Measurements from ENCODE around the gene CLTC. TPM values are rescaled to one million over a fixed set of nuclear protein-coding genes. Genes with fewer than 3 reads are reported as not detected.
A peak's percentile ranks its signal among the peaks of the same experiment; 100 is the strongest.

The CLTC gene
- total and polyA plus RNA-seq, 2 experiments from 2014 or later = 107 to 344 TPM

GRCh38 chr17:59638553-59638952 lies 18.9 kb downstream of the CLTC start:
- H3K9me2 ChIP-seq (ENCODE audit: insufficient read depth) = no peaks in the 10 kb centered on the region
- peaks cover 18% of the 10 kb centered on the region; the same call in 2 of the 3 replicates for H3K4me1 Mint-ChIP-seq
- H3K27ac Mint-ChIP-seq = no peak overlapping the region
- peak; percentile 50; the same call in 2 of the 3 replicates for ATAC-seq
- H3K36me3 Mint-ChIP-seq (ENCODE audit: low read depth) = no peaks in the 10 kb centered on the region
- peaks cover 42% of the 10 kb centered on the region for H4K20me1 ChIP-seq (replicated peaks; ENCODE audit: insufficient read depth)
- H3K4me3 Mint-ChIP-seq = no peak overlapping the region
- no peak overlapping the region for H2AFZ ChIP-seq
- no peaks in the 10 kb centered on the region for H3F3A ChIP-seq (replicated peaks; ENCODE audit: low read depth)
- peaks cover 100% of the 10 kb centered on the region for H3K79me2 ChIP-seq (replicated peaks; ENCODE audit: insufficient read depth)
- TF ChIP-seq CTCF (conservative IDR thresholded peaks at IDR 0.05; ENCODE audit: low read depth in 2 of 2) (no peak), REST (IDR thresholded peaks at IDR 0.05; ENCODE audit: unreplicated experiment) (no peak), ZNF114 (CRISPR knock-in tag; IDR thresholded peaks at IDR 0.05) (no peak), POLR2AphosphoS5 (IDR thresholded peaks at IDR 0.05; ENCODE audit: low read depth) (no peak)
- H3K27me3 ChIP-seq (ENCODE audit: insufficient read depth) = no peaks in the 10 kb centered on the region
- no peak overlapping the region; the same call in 1 of the 2 replicates for H3K27ac ChIP-seq (ENCODE audit: low read depth)
- peaks cover 9% of the 10 kb centered on the region for H3K4me1 ChIP-seq (ENCODE audit: insufficient read depth)
- no peak overlapping the region for H3K4me3 ChIP-seq
- H3K36me3 ChIP-seq (ENCODE audit: insufficient read depth) = no peaks in the 10 kb centered on the region
- peaks cover 7% of the 10 kb centered on the region for H3K27me3 Mint-ChIP-seq (ENCODE audit: insufficient read depth, low read depth, poor library complexity)
- H3K4me2 ChIP-seq = no peak overlapping the region
- no peaks in the 10 kb centered on the region for H3K9me3 Mint-ChIP-seq
- no peak for DNase-seq (ENCODE audit: low spot score)

- no peak overlapping the region for H2AFZ ChIP-seq
- DNase-seq (ENCODE audit: low spot score) (no peak), ATAC-seq (no peak)
- H3K4me1 ChIP-seq (ENCODE audit: insufficient read depth) = no peaks in the 10 kb centered on the region; the same call in 1 of the 2 replicates
- H3K27ac Mint-ChIP-seq = no peak overlapping the region; the same call in 1 of the 2 replicates
- H4K20me1 ChIP-seq (replicated peaks; ENCODE audit: insufficient read depth) = peaks cover 37% of the 10 kb centered on the region
- H3K9me2 ChIP-seq (ENCODE audit: insufficient read depth) = no peaks in the 10 kb centered on the region
- no peaks in the 10 kb centered on the region for H3K27me3 ChIP-seq (ENCODE audit: insufficient read depth)
- H3K27me3 Mint-ChIP-seq (ENCODE audit: insufficient read depth, low read depth, poor library complexity) = peaks cover 4% of the 10 kb centered on the region
- no peak overlapping the region for H3K4me3 Mint-ChIP-seq
- H3F3A ChIP-seq (replicated peaks; ENCODE audit: low read depth) = no peaks in the 10 kb centered on the region
- H3K4me3 ChIP-seq = no peak overlapping the region
- H3K36me3 ChIP-seq (ENCODE audit: insufficient read depth) = peaks cover 9% of the 10 kb centered on the region; the same call in 1 of the 2 replicates
- H3K36me3 Mint-ChIP-seq (ENCODE audit: low read depth) = peaks cover 13% of the 10 kb centered on the region; the same call in 2 of the 3 replicates
- peaks cover 9% of the 10 kb centered on the region; the same call in 2 of the 3 replicates for H3K4me1 Mint-ChIP-seq
- no peak overlapping the region for H3K4me2 ChIP-seq
- no peaks in the 10 kb centered on the region for H3K9me3 Mint-ChIP-seq
- no peak overlapping the region for H3K27ac ChIP-seq (ENCODE audit: low read depth)
- peaks cover 90% of the 10 kb centered on the region for H3K79me2 ChIP-seq (replicated peaks; ENCODE audit: insufficient read depth)
- TF ChIP-seq CTCF (conservative IDR thresholded peaks at IDR 0.05; ENCODE audit: low read depth in 2 of 2) (no peak), ZNF462 (CRISPR knock-in tag; IDR thresholded peaks at IDR 0.05) (no peak), ZNF331 (CRISPR knock-in tag; IDR thresholded peaks at IDR 0.05; ENCODE audit: low read depth) (no peak)
Measured at GRCh38 chr17:59641799-59642484, 22.2 kb downstream of the CLTC start.
